Heart left ventricle (tissue), 13 donors: ENCODE results near the gene PCDHB7.

Experiments
- POLR2A ChIP-seq, 2 donors: fragments of 450-650 bp; IDR thresholded peaks; one replicate each; pipeline ENCODE4 v1.6.1; 2017; ENCODE audit warnings: antibody characterized with exemption in 2 of 2, mild to moderate bottlenecking in 2 of 2, moderate library complexity in 2 of 2
- TF ChIP-seq, protein P1 (sequence below), 12 donors: fragments of 200-600 bp; sonication (generic) in 4 of 12; IDR thresholded peaks; one replicate each; pipeline versions ENCODE4 v1.5.0 to v1.8.0; 2018 to 2022; ENCODE audit warnings: antibody characterized with exemption in 12 of 12, mild to moderate bottlenecking in 5 of 12
- donor health status: ischemic (EF 13 %, LVEDD 7.1; RV severe dilation, severe dysfunction).
- donor health status: DM: no; HTN: yes; CAD: no.
- donor health status: DM: no; HTN: no; CAD: no.
- donor health status: ischemic (EF 25% LVEDD 6.9; RV normal size, moderate dysfunction).
- donor health status: ischemic (EF 25% LVEDD 5.7; RV mildly dilated, moderate dysfunction).
- donor health status: ischemic (EF 35%, LVEDD 5.7; RV mildly dilated, moderate dysfunction).
- donor health status: nonischemic (EF 11% LVEDD 7.7; RV severe dilation, severe dysfunction).
- donor health status: DM: yes; HTN: yes; CAD: no.
- donor health status: PGD.
- donor health status: ischemic (EF 29% LVEDD 5.4; RV normal size, mild dysfunction).
- donor health status: nonischemic (EF 23%, LVEDD 6.1; RV moderate dilation, normal function).

GRCh38 chr5:141135718-141136266, 36.7 kb upstream of the PCDHB7 start:
- TF ChIP-seq, protein P1, sequence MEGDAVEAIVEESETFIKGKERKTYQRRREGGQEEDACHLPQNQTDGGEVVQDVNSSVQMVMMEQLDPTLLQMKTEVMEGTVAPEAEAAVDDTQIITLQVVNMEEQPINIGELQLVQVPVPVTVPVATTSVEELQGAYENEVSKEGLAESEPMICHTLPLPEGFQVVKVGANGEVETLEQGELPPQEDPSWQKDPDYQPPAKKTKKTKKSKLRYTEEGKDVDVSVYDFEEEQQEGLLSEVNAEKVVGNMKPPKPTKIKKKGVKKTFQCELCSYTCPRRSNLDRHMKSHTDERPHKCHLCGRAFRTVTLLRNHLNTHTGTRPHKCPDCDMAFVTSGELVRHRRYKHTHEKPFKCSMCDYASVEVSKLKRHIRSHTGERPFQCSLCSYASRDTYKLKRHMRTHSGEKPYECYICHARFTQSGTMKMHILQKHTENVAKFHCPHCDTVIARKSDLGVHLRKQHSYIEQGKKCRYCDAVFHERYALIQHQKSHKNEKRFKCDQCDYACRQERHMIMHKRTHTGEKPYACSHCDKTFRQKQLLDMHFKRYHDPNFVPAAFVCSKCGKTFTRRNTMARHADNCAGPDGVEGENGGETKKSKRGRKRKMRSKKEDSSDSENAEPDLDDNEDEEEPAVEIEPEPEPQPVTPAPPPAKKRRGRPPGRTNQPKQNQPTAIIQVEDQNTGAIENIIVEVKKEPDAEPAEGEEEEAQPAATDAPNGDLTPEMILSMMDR (IDR thresholded peaks at IDR 0.05): no peak
- no peak for TF ChIP-seq POLR2A (IDR thresholded peaks at IDR 0.05)
